Measurements from ENCODE around the gene UQCC3.
"Not testable (repeated sequence)": the region's sequence is repeated elsewhere in the genome, so short reads cannot be mapped to it uniquely, and the experiment has no call there.

The UQCC3 gene

DNA sequence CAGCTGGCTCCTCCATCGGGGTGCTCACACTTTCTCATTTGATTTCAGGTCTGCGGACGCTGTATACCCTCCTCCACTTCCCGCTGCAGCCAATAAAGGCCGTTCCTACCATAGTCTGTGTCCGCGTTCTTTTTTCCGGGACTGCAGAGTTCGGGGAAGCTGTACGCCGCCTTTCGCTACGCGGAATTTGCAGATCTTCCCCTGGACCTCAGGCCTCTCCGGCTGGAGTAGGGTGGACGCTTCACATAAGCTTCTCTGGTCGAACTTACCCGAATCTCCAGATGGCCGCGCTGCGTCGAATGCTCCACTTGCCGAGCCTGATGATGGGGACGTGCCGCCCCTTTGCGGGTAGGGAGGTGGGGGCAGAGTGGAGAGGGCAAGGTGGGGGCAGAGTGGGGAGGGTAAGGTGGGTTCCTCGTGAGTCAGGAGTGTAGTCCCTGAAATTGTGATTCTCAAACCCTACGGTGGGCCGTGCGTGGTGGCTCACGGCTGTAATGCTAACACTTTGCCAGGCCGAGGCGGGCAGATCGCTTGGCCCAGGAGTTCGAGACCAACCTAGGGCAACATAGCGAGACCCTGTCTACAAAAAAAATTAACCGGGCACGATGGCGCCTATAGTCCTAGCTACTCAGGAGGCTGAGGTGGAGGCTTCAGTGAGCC lies 5.7 kb upstream of the UQCC3 start:
- peak in 1 of 2 experiments; percentile 55 for DNase-seq

DNA sequence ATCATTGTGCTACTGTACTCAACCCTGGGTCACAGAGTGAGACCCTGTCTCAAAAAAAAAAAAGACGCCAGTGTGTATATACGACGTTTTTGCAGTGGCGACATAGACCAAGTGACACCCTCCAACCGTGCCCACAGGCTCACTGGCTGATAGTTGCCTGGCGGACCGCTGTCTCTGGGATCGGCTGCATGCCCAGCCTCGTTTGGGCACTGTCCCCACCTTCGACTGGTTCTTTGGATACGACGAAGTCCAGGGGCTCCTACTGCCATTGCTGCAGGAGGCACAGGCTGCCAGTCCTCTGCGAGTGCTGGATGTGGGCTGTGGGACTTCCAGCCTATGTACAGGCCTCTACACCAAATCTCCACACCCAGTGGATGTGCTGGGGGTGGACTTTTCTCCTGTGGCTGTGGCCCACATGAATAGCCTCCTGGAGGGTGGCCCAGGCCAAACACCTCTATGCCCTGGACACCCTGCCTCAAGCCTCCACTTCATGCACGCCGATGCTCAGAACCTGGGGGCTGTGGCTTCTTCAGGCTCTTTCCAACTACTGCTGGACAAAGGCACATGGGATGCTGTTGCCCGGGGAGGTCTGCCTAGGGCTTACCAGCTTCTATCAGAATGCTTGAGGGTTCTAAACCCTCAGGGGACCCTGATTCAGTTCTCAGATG lies 5.1 kb upstream of the UQCC3 start:
- DNase-seq, result no peak

DNA sequence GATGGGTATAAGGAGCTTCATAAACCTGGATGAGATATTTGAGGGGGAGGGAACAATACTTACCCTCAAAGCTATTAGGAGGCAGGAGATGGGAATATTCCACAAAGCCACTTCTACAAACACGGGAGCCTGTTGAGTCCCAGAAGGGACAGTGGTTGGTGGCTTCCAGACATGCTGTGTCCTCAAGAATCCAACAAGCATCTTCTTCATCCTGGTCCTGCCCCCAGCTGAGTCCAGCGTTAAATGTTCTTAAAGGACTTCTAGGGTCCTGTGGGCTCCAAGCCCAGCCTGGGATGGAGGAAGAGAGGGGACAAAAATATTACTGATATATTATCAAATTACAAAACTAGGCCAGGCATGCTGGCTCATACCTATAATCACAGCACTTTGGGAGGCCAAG lies 4.0 kb upstream of the UQCC3 start:
- DNase-seq, result no peak

DNA sequence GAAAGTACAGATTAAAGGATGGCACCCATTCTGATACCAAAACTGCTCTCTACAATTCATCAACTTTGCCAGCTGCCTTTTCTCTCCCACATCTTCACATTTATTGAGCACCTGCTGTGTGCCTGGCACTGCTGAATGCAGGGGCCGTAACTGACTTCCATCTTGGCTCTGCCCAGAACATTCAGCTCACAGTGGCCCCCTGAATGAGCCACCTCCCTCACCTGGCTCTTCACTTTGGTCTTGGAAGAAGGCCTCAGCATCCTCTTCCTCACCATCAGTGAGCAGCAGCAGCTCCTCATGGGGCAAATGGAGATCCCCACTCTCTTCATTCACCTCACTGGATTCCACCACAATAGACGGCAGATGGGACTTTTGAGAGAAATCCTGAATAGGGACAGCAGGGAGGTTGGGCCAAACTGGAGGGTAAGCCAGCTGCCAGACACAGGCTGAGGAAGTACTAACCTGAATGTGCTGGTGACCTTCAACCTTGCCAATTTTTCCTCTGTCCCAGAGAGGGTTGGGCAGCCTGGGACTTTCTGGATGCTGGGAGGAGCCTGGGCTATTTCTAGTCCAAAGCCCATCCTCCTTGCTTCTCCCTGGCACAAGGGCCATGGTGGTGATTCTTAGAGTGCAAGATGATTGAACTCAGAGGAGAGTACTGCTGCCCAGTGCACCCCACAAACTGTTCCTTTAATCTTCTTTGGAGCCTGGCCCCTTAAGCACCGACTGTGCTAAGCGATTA lies 1.9 kb upstream of the UQCC3 start:
- DNase-seq, result peak in 1 of 2 experiments; percentile 66

DNA sequence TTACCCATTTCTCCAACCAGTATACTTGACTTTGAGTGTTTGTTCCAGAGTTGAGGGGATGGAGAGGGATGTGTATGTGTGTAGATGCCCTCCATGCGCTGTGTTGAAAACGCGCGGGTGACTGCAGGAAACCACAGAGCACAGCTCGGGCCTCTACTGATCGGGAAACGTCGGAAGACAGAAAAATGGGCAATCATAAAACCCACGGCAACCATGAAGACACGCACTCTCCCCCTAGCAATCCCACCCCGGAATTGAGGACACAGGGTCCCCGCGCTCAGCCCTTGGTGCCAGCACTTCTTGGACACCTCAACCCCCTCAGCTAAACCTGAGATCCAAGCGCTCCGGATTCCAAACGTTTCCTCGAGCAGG lies 251 bp upstream of the UQCC3 start:
- DNase-seq, result no peak

DNA sequence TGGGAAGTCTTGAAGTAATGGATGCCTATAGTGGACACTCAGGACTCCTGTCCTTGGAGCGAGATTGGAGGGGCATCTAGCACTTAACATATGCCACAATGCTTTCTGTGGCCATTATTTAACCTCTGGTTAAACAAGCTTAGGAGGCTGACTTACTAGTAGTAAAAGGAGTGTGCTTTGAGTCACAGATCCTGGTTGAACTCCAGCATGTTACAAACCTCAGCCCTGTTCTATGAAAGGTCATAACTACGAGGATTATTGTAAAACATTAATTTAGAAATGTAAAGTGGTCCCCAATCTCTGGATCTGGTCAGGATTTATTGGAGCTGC lies 1.7 kb downstream of the UQCC3 start:
- no peak for DNase-seq

DNA sequence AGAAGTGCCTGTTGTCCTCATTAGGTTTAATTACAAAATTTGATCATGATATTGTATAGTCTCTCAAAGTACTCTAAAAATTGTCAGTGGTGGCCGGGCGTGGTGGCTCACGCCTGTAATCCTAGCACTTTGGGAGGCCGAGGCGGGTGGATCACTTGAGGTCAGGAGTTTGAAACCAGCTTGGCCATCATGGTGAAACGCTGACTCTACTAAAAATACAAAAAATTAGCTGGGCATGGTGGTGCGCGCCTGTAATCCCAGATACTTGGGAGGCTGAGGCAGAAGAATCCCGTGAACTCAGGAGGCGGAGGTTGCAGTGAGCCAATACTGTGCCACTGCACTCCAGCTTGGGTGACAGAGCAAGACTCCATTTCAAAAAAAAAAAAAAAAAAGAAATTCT lies 3.9 kb downstream of the UQCC3 start:
- not testable (repeated sequence) for DNase-seq

DNA sequence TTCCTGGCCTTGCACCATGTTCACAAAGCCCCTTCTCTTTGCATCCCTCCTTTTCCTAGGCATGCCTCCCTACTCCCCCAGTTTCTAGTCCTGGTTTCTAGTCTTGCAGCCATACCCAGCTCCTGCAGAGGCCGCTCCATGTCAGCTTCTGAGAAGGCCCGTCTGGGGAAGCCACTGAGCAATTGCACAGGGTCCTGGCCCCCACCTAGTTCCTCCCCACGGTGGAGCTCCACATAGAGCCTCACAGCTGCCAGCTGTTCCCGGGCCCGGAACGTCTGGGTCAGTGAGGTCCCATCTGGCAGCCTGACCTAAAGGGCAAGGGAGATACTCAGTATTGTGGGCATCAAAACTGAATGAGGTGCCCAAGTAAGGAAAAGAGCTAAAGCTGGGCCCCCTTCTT lies 5.2 kb downstream of the UQCC3 start:
- DNase-seq, result no peak

DNA sequence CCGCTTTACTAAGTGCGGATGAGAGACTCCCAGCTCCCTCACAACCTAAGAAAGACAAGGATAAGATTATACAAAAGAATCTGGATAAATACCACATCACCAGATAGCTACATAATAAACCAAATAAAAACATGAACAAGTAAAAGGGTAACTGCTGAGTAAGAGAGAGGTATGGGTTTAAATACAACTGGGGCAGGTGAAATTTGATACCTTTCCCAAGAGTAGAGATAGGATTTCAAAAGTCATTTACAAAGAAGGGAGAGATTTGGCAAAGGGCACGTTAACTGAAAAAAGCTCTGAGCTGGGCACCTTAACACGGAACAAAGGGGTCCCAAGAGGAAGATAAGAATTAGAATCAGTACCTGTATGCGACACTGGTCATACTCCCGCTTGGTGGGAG lies 5.7 kb downstream of the UQCC3 start:
- no peak for DNase-seq

DNA sequence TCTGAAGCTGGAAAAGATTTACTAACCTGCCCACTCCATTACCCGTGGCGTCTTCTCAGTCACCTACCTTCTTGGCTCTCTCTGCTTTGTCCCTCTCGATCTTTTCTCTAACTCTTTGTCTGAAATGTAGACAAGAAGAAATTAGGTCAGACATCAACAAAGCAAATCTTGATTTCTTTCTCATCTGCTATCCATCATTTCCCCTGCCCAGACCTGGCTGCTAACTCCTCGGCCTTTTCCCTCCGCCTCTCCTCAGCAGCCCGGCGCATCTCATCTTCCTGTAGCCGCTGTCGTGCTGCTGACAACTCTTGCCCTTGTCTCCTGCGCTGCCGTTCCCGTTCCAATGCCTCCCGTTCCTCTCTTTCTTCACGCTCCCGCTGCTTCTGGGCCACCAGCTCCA lies 6.2 kb downstream of the UQCC3 start:
- DNase-seq, result no peak

DNA sequence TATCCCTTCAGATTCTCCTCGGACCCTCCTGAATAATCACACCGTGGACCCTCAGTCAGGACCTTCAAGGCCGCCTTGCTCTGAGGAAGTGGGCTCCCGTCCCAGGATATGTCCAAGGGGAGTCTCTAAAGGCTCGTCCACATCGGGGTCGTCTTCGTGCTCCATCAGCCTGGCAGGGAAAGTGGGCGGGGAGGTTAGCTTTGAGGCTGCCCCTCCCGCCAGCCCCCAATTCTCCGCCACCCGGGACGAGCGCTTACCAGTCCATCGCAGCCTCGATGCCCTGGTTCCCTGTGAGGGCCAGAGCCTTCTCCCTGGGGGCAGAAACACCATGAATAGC lies 6.9 kb downstream of the UQCC3 start:
- DNase-seq, result no peak

DNA sequence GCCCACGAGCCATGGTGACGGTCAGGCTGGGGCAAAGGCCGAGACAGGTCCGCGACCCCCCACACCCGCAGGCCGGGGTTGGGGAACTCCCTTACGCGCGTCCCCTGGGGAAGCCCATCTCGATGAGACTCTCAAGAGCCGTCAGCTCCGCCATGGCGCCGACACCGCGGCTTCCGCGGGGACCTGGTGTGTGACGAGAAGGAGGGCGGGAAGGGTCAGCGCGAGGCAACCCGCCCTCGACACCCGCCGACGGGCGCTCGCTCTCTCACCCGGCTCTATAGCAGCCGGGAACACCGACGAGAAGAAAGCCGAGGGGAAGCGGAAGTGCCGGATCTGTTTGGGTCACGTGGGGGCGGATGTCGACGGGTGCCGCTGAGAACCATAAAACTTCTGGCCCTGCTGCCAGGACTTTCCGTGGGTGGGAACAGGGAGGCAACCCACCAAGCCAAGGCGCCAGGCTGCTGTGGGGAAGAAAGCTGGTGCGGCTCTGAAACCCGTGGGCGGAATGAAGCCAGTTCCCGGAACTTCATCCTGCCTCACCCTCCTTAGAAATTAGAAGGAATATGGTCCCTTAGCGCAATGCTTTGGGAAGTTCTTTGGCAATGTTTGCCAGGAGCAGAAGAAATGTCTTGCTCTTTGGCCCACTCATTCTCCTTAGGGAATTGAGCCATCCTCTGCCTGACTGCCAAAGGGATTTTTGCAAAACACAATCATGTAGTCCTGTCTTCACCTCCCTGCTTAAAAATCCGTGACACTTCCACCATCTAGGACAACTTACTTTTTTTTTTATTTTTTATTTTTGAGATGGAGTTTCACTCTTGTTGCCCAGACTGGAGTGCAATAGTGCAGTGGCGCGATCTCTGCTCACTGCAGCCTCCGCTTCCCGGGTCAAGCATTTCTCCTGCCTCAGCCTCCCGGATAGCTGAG lies 7.6 kb downstream of the UQCC3 start, which contains the start of gene UBXN1:
Gene UBXN1, minus strand, starts transcription at position 304 of the 927 bp plus-strand sequence. Its CDS starts 150 bp downstream, at position 154.
- peak; percentile 79 to 91 for DNase-seq

DNA sequence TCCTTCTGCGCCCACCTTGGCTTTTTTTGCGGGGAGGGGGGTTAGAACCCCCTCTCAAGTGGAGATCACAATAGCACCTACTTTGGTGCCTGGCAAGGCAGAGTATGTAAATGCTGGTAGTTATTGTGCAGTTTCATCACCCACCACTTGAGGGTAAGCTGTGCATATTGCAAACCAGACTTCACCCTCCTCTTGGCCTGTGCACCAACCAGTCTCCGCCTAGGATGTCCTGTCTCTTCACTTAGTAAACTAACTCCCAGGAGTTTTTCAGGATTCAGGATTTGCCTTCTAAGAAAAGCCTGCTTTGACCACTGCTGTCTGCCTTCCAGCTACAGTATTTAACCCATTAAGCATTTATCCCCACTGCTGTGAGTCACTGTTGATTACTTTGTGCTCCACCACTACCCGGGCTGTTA lies 9.4 kb downstream of the UQCC3 start:
- DNase-seq, result peak; percentile 43 to 77

DNA sequence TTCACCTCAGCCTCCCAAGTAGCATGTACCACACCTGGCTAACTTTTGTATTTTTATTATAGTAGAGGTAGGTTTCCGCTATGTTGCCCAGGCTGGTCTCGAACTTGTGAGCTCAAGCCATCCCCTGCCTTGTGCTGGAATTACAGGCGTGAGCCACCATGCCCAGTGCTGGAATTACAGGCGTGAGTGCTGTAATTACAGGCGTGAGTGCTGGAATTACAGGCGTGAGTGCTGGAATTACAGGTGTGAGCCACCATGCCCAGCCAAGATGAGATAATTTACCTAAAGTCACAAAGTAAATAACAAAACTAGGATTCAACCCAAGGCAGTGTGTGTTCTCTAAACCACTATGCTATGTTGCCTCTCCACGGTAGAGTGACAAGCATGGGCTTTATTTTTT lies 11.0 kb downstream of the UQCC3 start:
- DNase-seq, result no peak

DNA sequence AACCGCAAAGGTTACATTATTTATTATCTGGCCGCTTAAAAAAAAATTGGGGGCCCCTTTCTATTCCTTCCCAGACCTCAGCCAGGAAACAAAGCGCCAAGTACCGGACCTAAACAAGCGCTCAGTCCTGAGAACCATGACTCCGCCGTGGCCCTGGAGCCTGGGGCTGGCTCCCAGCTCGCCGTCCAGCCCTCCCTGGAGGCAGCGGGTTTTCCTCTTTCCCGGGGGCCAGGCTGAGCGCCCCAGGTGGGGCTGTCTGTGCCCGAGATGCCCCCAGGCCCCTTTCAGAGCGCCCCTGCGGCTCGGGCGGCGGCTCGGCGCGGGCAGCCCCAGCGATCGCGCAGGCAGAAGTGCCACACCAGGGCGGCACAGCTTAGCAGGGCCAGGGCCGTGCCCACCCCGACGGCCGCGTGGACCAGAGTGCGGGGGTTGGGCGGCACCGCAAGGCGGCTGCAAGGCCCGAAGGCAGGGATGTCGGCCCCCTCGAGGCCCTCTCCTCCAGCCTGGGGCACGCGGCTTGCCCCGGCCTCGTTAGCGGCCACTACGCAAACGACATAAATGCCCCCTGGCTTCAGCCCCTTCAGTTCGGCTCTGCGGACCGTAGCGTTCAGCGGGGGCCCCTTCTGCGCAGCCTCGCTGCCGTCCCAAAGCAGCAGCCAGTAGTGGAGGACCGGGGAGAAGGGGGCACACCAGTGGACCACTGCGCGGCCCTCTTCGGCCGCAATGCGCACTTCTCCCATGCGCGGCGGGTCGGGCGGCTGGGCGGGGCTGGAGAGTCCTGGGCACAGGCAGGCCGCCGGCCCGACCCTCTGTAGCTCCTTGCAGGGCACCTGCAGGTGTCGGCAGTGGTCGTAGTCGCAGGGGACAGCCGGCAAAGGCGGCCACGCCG lies 16.3 kb downstream of the UQCC3 start:
- no peak for DNase-seq

DNA sequence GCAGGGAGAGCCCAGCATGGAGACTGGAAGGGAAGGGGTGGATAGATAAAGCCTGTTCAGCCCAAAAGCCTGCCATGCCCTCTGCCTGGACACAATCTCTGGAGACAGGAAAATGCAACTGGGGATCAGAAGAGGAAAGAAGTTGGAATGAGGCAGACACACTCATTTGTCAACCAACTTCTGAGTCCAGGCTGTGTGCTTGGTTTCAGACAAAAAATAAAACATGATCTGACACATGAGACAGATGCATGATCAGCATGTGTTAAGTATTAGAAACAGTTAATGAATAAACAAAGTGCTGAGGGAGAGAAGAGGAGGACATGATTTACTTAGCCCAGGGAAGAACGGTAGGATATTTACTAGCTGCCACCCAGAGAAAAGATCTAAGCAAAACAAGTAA lies 17.0 kb downstream of the UQCC3 start:
- DNase-seq, result no peak

DNA sequence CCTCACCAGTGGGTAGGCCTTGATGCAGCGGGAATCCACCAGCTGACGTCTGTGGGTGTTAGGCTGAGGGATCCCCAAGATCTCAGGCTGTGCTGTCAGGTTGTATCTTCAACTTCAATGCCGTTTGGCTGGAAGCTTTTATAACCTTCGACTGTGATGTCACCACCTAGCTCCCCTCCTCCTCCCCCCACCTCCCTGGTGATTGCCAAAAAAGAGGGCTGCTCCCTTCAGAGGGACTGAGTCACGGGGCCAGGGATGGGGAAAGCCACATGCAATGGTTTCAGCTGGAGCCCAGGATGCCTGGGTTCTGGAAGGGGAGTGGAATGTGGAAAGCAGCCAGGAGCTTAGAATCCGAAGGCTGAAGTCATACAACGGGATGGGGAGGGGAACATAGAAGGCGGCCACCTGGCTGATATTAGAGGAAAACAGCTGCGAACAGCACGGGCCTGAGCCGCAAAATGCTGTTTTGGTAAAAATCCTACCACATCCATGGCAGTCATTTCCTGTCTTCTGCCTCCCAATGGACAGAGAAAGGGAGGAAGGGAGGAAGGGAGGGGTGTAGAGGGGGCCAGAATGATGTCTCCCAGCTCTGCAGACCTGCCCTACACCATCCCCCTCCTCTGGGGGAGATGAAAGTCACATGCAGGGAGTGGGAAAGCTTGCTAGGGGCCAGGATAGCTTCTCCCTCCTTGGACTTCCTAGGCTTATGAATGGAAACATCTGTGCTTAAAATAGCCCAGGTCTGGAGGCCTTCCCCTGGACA lies 18.1 kb downstream of the UQCC3 start, which contains the start of gene LRRN4CL:
Gene LRRN4CL, minus strand, starts transcription at position 110 of the 763 bp plus-strand sequence. CDS start 1,022 bp downstream, outside the sequence.
- no peak for DNase-seq

DNA sequence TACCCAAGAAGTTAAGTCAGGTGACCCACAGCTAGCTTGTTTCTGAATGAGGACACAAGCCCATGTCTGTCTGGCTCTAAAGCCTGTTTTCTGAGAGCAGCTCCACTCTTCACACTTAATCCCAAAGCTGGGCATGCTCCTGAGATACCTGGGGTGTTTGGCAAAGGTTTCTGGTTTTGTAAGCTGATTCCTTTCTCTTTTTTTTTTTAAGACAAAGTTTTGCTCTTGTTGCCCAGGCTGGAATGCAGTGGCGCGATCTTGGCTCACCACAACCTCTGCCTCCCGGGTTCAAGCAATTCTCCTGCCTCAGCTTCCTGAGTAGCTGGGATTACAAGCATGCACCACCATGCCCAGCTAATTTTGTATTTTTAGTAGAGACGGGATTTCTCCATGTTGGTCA lies 22.2 kb downstream of the UQCC3 start:
- not testable (repeated sequence) for DNase-seq

DNA sequence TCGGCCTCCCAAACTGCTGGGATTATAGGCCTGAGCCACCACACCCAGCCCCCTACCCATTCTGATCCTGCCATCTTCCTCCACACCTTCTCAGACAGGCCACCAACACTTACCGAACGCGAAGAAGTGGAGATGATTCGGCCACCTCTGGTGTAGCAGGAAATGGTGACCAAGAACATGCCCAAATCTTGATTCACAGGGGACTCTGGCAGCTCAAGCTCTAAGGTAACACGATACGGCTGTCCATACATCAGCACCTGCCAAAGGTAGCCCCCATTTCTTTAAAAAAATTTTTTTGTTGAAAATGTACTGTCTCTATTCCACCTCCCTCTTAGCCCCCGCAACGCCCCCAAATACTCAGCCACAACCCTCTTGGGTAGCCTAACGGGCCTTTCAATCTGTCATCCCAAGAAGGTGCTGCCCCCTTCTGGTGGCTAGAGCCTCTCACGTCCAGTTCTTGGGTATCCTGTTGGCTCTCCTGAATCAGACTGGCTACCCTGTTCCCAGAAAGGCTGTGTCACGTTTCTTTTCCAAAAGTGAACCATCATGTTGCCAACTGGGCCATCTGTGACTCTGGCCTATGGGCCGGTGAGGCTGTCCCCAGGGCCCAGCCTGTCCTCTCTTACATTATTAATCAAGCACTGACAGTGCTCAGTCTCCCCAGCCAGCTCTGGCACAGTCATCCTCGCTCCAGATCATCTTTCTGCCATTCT lies 23.1 kb downstream of the UQCC3 start:
- peak; percentile 48 to 78 for DNase-seq

DNA sequence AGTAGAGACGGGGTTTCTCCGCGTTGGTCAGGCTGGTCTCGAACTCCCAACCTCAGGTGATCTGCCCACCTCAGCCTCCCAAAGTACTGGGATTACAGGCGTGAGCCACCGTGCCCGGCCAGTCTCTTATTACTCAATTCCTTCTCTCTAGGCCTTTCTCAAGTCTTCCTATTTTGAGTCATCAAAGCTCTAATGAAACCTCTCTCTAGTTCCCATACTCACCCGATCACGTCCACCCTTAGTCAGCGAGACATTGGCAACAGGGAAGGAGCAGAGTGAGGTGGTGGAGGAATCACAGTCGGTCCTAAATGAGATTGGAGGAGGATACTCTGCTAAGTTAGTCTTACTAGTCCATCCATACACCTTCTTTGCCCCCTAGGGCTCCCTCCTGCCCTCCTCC lies 30.8 kb downstream of the UQCC3 start:
- DNase-seq, result no peak

Measured in NCI-H446 (cell line).